A549 (cell line): ENCODE data around the gene ARHGAP9. TPM values are rescaled to one million over a fixed set of nuclear protein-coding genes. Genes with fewer than 3 reads are reported as not detected.

Experiments used
- ATAC-seq, 2 experiments: fragments of 200-7000 bp in 1 of 2; fragments of >200 bp in 1 of 2; cut with Nextera tagmentation in 1 of 2; cut with Tn5 transposase in 1 of 2; 3 replicates each; pipeline versions ENCODE4 v1.8.0 to v1.9.1; 2018 to 2020; ENCODE audit warnings: mild to moderate bottlenecking in 1 of 2, moderate library complexity in 1 of 2
- CTCF ChIA-PET: fragments of 300-600 bp; sonication (Branson Sonifier 250); formaldehyde crosslinking; extraction: SDS; loops from one replicate; lab custom pipeline; 2021; ENCODE audit warnings: antibody characterized with exemption, inconsistent platforms; lab: Yijun Ruan, JAX
- POLR2A ChIA-PET: fragments of 350-600 bp; formaldehyde crosslinking; extraction: SDS; loops from one replicate; lab custom pipeline; 2021; ENCODE audit warnings: antibody characterized with exemption, inconsistent platforms; lab: Yijun Ruan, JAX
- DNase-seq, 2 experiments: peaks; one replicate each; pipeline versions ENCODE4 v3.0.0 to v3.0.0-alpha.2; 2011 to 2016; ENCODE audit warnings: low read depth in 1 of 2, low spot score in 1 of 2
- FAIRE-seq: peaks from 2 replicates; lab custom pipeline; 2011; peaks lifted over from hg19 to GRCh38; lab: Jason Lieb, UNC
- H3K27ac ChIP-seq, 2 experiments: fragments of >200 bp; sonication (Bioruptor Twin); formaldehyde crosslinking; 3 replicates each; pipeline ENCODE4 v1.5.1; 2016 to 2017
- H3K4me1 ChIP-seq: fragments of >200 bp; sonication (Bioruptor Twin); formaldehyde crosslinking; 3 replicates; pipeline ENCODE4 v1.6.1; 2016
- H3K4me2 ChIP-seq: fragments of >200 bp; sonication (Bioruptor Twin); formaldehyde crosslinking; 3 replicates; pipeline ENCODE4 v1.6.1; 2016
- H3K4me3 ChIP-seq: fragments of >200 bp; sonication (Bioruptor Twin); formaldehyde crosslinking; 3 replicates; pipeline ENCODE4 v1.5.1; 2016
- H3K9me3 ChIP-seq: fragments of >200 bp; sonication (Bioruptor Twin); formaldehyde crosslinking; 3 replicates; pipeline ENCODE4 v1.6.1; 2016
- CBX2 ChIP-seq: fragments of 200-600 bp; sonication (generic); IDR thresholded peaks from 2 replicates; pipeline ENCODE4 v1.6.1; 2016; ENCODE audit warnings: low read depth, mild to moderate bottlenecking, borderline replicate concordance
- E2F6 ChIP-seq: IDR thresholded peaks from 2 replicates; pipeline ENCODE4 v1.6.1; 2012; ENCODE audit warnings: low read depth, borderline replicate concordance
- EHF ChIP-seq: fragments of 250-450 bp; sonication (Bioruptor Pico); IDR thresholded peaks from 2 replicates; pipeline ENCODE4 v1.5.0; 2020; ENCODE audit warnings: mild to moderate bottlenecking
- EP300 ChIP-seq, 2 experiments: fragments of >200 bp; sonication (Bioruptor Twin); formaldehyde crosslinking; IDR thresholded peaks; 2 replicates in 1 of 2; 3 replicates in 1 of 2; pipeline ENCODE4 v1.6.1; 2016 to 2017
- FOSB ChIP-seq: fragments of 250-450 bp; sonication (Bioruptor Pico); IDR thresholded peaks from 2 replicates; pipeline ENCODE4 v1.5.0; 2020; ENCODE audit warnings: mild to moderate bottlenecking, moderate library complexity
- GATA3 ChIP-seq: IDR thresholded peaks from 2 replicates; pipeline ENCODE4 v1.6.1; 2012; ENCODE audit warnings: borderline replicate concordance
- HOXB13 ChIP-seq: fragments of 250-450 bp; sonication (Bioruptor Pico); IDR thresholded peaks from 2 replicates; pipeline ENCODE4 v1.5.0; 2020; ENCODE audit warnings: low read depth, mild to moderate bottlenecking, moderate library complexity
- KDM1A ChIP-seq: fragments of 200-600 bp; sonication (generic); IDR thresholded peaks from 2 replicates; pipeline ENCODE4 v1.6.1; 2016; ENCODE audit warnings: low read depth, mild to moderate bottlenecking
- KDM5A ChIP-seq: fragments of 200-600 bp; sonication (generic); IDR thresholded peaks from 2 replicates; pipeline ENCODE4 v1.6.1; 2016; ENCODE audit warnings: antibody characterized with exemption, mild to moderate bottlenecking
- MYC ChIP-seq: IDR thresholded peaks from 2 replicates; pipeline ENCODE4 v1.6.1; 2012; ENCODE audit warnings: mild to moderate bottlenecking, inconsistent platforms, low read length, improper control_type of control experiment, borderline replicate concordance
- PHF8 ChIP-seq: fragments of 200-600 bp; sonication (generic); IDR thresholded peaks from 2 replicates; pipeline ENCODE4 v1.6.1; 2016; ENCODE audit warnings: low read depth, mild to moderate bottlenecking, antibody characterized with exemption, moderate library complexity, borderline replicate concordance
- RARB ChIP-seq: fragments of 250-450 bp; sonication (Bioruptor Pico); IDR thresholded peaks from 2 replicates; pipeline ENCODE4 v1.8.0; 2021; ENCODE audit warnings: mild to moderate bottlenecking, moderate library complexity
- RCOR1 ChIP-seq: fragments of 150-350 bp; IDR thresholded peaks from 2 replicates; pipeline ENCODE4 v1.6.1; 2014; ENCODE audit warnings: antibody characterized with exemption, low read length, low read depth
- REST ChIP-seq: fragments of 200-600 bp; sonication (generic); IDR thresholded peaks from 2 replicates; pipeline ENCODE4 v1.6.1; 2016; ENCODE audit warnings: antibody characterized with exemption, mild to moderate bottlenecking, moderate library complexity
- RFX5 ChIP-seq: fragments of 450-650 bp; IDR thresholded peaks from 2 replicates; pipeline ENCODE4 v1.7.1; 2014; ENCODE audit warnings: antibody characterized with exemption, mild to moderate bottlenecking, moderate library complexity
- SMC3 ChIP-seq: fragments of >200 bp; sonication (Bioruptor Twin); formaldehyde crosslinking; IDR thresholded peaks from 3 replicates; pipeline ENCODE4 v1.6.1; 2018; ENCODE audit warnings: inconsistent platforms
- SREBF2 ChIP-seq: fragments of 450-650 bp; IDR thresholded peaks from 2 replicates; pipeline ENCODE4 v1.6.1; 2014; ENCODE audit warnings: mild to moderate bottlenecking, moderate library complexity
- TFCP2L1 ChIP-seq: fragments of 250-450 bp; sonication (Bioruptor Pico); IDR thresholded peaks from 2 replicates; pipeline ENCODE4 v1.5.0; 2021; ENCODE audit warnings: mild to moderate bottlenecking
- TP53 ChIP-seq: fragments of 250-450 bp; sonication (Bioruptor Pico); IDR thresholded peaks from 2 replicates; pipeline ENCODE4 v1.5.0; 2021; ENCODE audit warnings: mild to moderate bottlenecking, moderate library complexity
- ZC3H11A ChIP-seq: fragments of 450-650 bp; IDR thresholded peaks from 2 replicates; pipeline ENCODE4 v1.6.1; 2014; ENCODE audit warnings: antibody characterized with exemption, mild to moderate bottlenecking
- ZNF302 ChIP-seq: fragments of 250-450 bp; sonication (Bioruptor Pico); IDR thresholded peaks from 2 replicates; pipeline ENCODE4 v1.9.0; 2021; ENCODE audit warnings: inconsistent platforms, mild to moderate bottlenecking, moderate library complexity
- WGBS: methylation state at CpG from one replicate; pipeline ENCODE4 v1.1.6; 2017; ENCODE audit errors: missing lambda C conversion rate; 5-methylcytosine and 5-hydroxymethylcytosine counted together
- polyA plus RNA-seq, 4 experiments: library from polyadenylated mRNA; depleted of rRNA in 3 of 4; stranded (reverse); fragments of >200 nt; fragmentation: RNase III in 1 of 4; extraction: RNeasy Plus Mini Kit Qiagen cat#74134 plus additional on column Dnase treatment in 1 of 4; gene quantifications; 2 replicates in 3 of 4; 3 replicates in 1 of 4; pipeline ENCODE4 v1.2.3, GENCODE V29; 2011 to 2017
- TF ChIP-seq, protein P1 (sequence below): fragments of 250-450 bp; sonication (Bioruptor Pico); IDR thresholded peaks from 2 replicates; pipeline ENCODE4 v1.5.0; 2020; ENCODE audit warnings: low read depth, mild to moderate bottlenecking, moderate library complexity
- TF ChIP-seq, protein P2 (sequence below): fragments of >200 bp; sonication (Bioruptor Twin); formaldehyde crosslinking; IDR thresholded peaks from 3 replicates; pipeline ENCODE4 v1.6.1; 2016

The ARHGAP9 gene
- polyA plus RNA-seq, 2 of the 4 experiments (the other 2 are of a cell fraction): 0.25 TPM; not detected in 1

DNA sequence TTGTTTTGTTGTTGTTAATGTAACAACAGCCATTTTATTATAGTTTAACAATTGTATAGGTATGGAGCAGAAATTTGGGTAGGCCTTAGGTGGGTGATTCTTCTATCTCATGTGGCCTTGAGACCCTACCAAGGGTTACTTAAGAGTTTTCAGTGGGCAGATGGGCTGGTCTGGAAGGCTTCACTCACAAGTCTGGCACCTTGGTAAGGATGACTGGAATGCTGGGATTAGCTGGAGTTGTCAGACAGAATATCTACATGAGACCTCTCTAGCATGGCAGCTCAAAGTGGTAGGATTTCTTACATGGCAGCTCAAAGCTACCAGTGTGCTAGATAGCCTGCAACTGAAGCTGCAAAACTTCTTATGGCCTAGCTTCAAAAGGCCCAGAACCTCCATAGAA lies 6.0 kb upstream of the ARHGAP9 start (continued):
- TF ChIP-seq REST (no peak), FOSB (CRISPR knock-in tag) (no peak), TFCP2L1 (CRISPR knock-in tag) (no peak), SMC3 (no peak), KDM5A (no peak), ZNF302 (no peak)

DNA sequence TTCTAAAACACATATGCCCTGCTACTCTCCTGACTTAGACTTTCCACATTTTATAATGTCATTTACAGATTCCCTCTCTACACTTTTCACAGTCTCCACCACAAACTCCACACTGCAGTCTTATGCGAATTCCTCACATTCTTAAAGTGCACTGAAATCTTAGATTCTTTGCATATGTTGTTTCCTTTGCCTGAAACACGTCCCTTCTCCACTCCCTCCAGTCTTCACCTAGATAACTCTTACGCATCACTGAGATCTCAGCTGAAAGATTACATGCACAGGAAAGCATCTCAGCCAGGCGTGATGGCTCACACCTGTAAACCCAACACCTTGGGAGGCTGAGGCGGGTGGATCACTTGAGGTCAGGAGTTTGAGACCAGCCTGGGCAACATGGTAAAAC lies 3.8 kb upstream of the ARHGAP9 start:
- CTCF ChIA-PET: interaction anchor here (1.2 to 19.9 kb wide), 4 partner anchors 14 to 269 kb away, joined by 3 to 240 read pairs (median 4); partner anchors contain the start of gene GLI1
- POLR2A ChIA-PET: no interaction called here
- ATAC-seq: no peak
- Histone ChIP-seq H3K4me1 (peaks cover 6% of the 10 kb centered on the region; the same call in 2 of the 3 replicates), H3K4me2 (no peak overlapping the region), H3K9me3 (no peaks in the 10 kb centered on the region), H3K27ac (no peak overlapping the region), H3K4me3 (no peak overlapping the region)
- TF ChIP-seq EHF (CRISPR knock-in tag): no peak
- no peak for FAIRE-seq
- no peak for DNase-seq
- 49% methylated on average over 5 of the region's 5 CpGs for WGBS

- ATAC-seq (no peak; a peak in 1 of 6 replicates), FAIRE-seq (no peak), DNase-seq (no peak)
- TF ChIP-seq SREBF2 (no peak), CBX2 (no peak), ZC3H11A (no peak), PHF8 (no peak), MYC (no peak), RCOR1 (no peak), TP53 (CRISPR knock-in tag) (no peak), KDM1A (no peak), RARB (CRISPR knock-in tag) (no peak), EP300 (IDR thresholded peaks at IDR 0.05) (no peak), GATA3 (no peak), HOXB13 (CRISPR knock-in tag) (no peak), RFX5 (no peak), E2F6 (no peak)
- TF ChIP-seq, protein P1, sequence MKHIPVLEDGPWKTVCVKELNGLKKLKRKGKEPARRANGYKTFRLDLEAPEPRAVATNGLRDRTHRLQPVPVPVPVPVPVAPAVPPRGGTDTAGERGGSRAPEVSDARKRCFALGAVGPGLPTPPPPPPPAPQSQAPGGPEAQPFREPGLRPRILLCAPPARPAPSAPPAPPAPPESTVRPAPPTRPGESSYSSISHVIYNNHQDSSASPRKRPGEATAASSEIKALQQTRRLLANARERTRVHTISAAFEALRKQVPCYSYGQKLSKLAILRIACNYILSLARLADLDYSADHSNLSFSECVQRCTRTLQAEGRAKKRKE (CRISPR knock-in tag): no peak
- TF ChIP-seq, protein P2, sequence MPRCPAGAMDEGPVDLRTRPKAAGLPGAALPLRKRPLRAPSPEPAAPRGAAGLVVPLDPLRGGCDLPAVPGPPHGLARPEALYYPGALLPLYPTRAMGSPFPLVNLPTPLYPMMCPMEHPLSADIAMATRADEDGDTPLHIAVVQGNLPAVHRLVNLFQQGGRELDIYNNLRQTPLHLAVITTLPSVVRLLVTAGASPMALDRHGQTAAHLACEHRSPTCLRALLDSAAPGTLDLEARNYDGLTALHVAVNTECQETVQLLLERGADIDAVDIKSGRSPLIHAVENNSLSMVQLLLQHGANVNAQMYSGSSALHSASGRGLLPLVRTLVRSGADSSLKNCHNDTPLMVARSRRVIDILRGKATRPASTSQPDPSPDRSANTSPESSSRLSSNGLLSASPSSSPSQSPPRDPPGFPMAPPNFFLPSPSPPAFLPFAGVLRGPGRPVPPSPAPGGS: no peak
- ChIA-PET CTCF (interaction anchor here (1.0 to 19.9 kb wide), 4 partner anchors 9 to 26 kb away, joined by 4 to 240 read pairs (median 6); partner anchors contain the start of gene GLI1), POLR2A (interaction anchor here (0.7 kb wide), 1 partner anchor 19 kb away, joined by 6 read pairs; no protein-coding TSS in a partner anchor)
- Histone ChIP-seq H3K9me3 (no peaks in the 10 kb centered on the region), H3K4me3 (no peak overlapping the region), H3K27ac (no peak overlapping the region), H3K4me1 (peaks cover 14% of the 10 kb centered on the region; the same call in 2 of the 3 replicates), H3K4me2 (no peak overlapping the region)
- WGBS: 78% methylated on average over 1 of the region's 1 CpG
Measured at GRCh38 chr12:57481671-57482070, 2.0 kb upstream of the ARHGAP9 start.
